Measurements from ENCODE around the gene CASQ2. TPM values are rescaled to one million over a fixed set of nuclear protein-coding genes. Genes with fewer than 3 reads are reported as not detected.

The CASQ2 gene
- total and polyA plus RNA-seq, 2 donors (not counting 1 experiment from before 2014, with no cell fraction given): not detected

GRCh38 chr1:115744646-115745275 lies 23.8 kb downstream of the CASQ2 start:
- no peaks in the 10 kb centered on the region for H3K9me3 ChIP-seq (ENCODE audit: control extremely low read depth in 1 of 3, control insufficient read depth in 2 of 3, insufficient read depth in 1 of 3, low read length in 2 of 3)
- no peak overlapping the region for H3K27ac Mint-ChIP-seq
- H4K20me1 ChIP-seq (ENCODE audit: control insufficient read depth, insufficient read depth, low read length, poor library complexity, severe bottlenecking): no peaks in the 10 kb centered on the region
- no peaks in the 10 kb centered on the region for H3K9me3 Mint-ChIP-seq (ENCODE audit: insufficient read depth)
- no peaks in the 10 kb centered on the region for H3K36me3 ChIP-seq (replicated peaks in 1 of 2; ENCODE audit: control extremely low read depth in 1 of 2, control insufficient read depth in 1 of 2, extremely low read depth in 1 of 2, insufficient read depth in 2 of 2, low read length in 1 of 2)
- no peak overlapping the region for H3K4me3 Mint-ChIP-seq
- TF ChIP-seq EZH2 (IDR thresholded peaks at IDR 0.05; ENCODE audit: borderline replicate concordance, insufficient read depth, low read depth, low read length, poor library complexity, severe bottlenecking): no peak
- TF ChIP-seq, protein P1, sequence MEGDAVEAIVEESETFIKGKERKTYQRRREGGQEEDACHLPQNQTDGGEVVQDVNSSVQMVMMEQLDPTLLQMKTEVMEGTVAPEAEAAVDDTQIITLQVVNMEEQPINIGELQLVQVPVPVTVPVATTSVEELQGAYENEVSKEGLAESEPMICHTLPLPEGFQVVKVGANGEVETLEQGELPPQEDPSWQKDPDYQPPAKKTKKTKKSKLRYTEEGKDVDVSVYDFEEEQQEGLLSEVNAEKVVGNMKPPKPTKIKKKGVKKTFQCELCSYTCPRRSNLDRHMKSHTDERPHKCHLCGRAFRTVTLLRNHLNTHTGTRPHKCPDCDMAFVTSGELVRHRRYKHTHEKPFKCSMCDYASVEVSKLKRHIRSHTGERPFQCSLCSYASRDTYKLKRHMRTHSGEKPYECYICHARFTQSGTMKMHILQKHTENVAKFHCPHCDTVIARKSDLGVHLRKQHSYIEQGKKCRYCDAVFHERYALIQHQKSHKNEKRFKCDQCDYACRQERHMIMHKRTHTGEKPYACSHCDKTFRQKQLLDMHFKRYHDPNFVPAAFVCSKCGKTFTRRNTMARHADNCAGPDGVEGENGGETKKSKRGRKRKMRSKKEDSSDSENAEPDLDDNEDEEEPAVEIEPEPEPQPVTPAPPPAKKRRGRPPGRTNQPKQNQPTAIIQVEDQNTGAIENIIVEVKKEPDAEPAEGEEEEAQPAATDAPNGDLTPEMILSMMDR (IDR thresholded peaks at IDR 0.05): no peak
- H3K4me1 ChIP-seq (ENCODE audit: control insufficient read depth in 2 of 2, insufficient read depth in 2 of 2, low read length in 2 of 2): no peaks in the 10 kb centered on the region
- ChIA-PET POLR2A (no interaction called here), CTCF (no interaction called here)
- ATAC-seq (ENCODE audit: low read depth): no peak
- H3K27me3 ChIP-seq (replicated peaks in 1 of 4; ENCODE audit: control extremely low read depth in 1 of 4, control insufficient read depth in 3 of 4, insufficient read depth in 4 of 4, low read length in 3 of 4): peaks cover 0 to 5% (median 3%) of the 10 kb centered on the region in 4 experiments
- H3K9ac ChIP-seq (ENCODE audit: low read length): no peak overlapping the region
- no peak overlapping the region for H3K4me3 ChIP-seq (ENCODE audit: control extremely low read depth in 1 of 5, extremely low read depth in 1 of 5, insufficient read depth in 1 of 5, low read depth in 2 of 5, low read length in 4 of 5)
- H3K27ac ChIP-seq (ENCODE audit: low read length in 2 of 2): no peak overlapping the region
- no peaks in the 10 kb centered on the region for H3K79me2 ChIP-seq (ENCODE audit: control insufficient read depth, insufficient read depth, low read length)
- peaks cover 17% of the 10 kb centered on the region for H3K27me3 Mint-ChIP-seq
- no peak overlapping the region for H3K4me2 ChIP-seq (replicated peaks; ENCODE audit: low read depth, low read length, poor library complexity, severe bottlenecking)
- WGBS (ENCODE audit: insufficient coverage): 100% methylated on average over 2 of the region's 3 CpGs
- intact Hi-C loops (cut with micrococcal nuclease): no loop called here
- no peak for DNase-seq
- no peak overlapping the region for H2AFZ ChIP-seq (ENCODE audit: insufficient read depth, low read depth, low read length, poor library complexity, severe bottlenecking)
- H3K4me1 Mint-ChIP-seq: no peaks in the 10 kb centered on the region

GRCh38 chr1:115740811-115741210 lies 27.7 kb downstream of the CASQ2 start:
- no peak overlapping the region for H3K4me3 ChIP-seq (ENCODE audit: control extremely low read depth in 1 of 5, extremely low read depth in 1 of 5, insufficient read depth in 1 of 5, low read depth in 2 of 5, low read length in 4 of 5)
- no peak overlapping the region for H3K4me3 Mint-ChIP-seq
- intact Hi-C loops (cut with micrococcal nuclease): no loop called here
- H2AFZ ChIP-seq (ENCODE audit: insufficient read depth, low read depth, low read length, poor library complexity, severe bottlenecking): no peak overlapping the region
- H3K4me2 ChIP-seq (replicated peaks; ENCODE audit: low read depth, low read length, poor library complexity, severe bottlenecking): no peak overlapping the region
- 89% methylated on average over 1 of the region's 1 CpG for WGBS (ENCODE audit: insufficient coverage)
- H3K9me3 ChIP-seq (ENCODE audit: control extremely low read depth in 1 of 3, control insufficient read depth in 2 of 3, insufficient read depth in 1 of 3, low read length in 2 of 3): peaks cover 0 to 3% (median 0%) of the 10 kb centered on the region in 3 donors
- no peaks in the 10 kb centered on the region for H3K9me3 Mint-ChIP-seq (ENCODE audit: insufficient read depth)
- no peaks in the 10 kb centered on the region for H3K36me3 ChIP-seq (replicated peaks in 1 of 2; ENCODE audit: control extremely low read depth in 1 of 2, control insufficient read depth in 1 of 2, extremely low read depth in 1 of 2, insufficient read depth in 2 of 2, low read length in 1 of 2)
- no peaks in the 10 kb centered on the region for H4K20me1 ChIP-seq (ENCODE audit: control insufficient read depth, insufficient read depth, low read length, poor library complexity, severe bottlenecking)
- peaks cover 3% of the 10 kb centered on the region for H3K27me3 Mint-ChIP-seq
- ChIA-PET POLR2A (no interaction called here), CTCF (interaction anchor here (1.4 kb wide), 1 partner anchor 12 kb away, joined by 3 read pairs; no protein-coding TSS in a partner anchor)
- H3K4me1 Mint-ChIP-seq: no peaks in the 10 kb centered on the region
- ATAC-seq (ENCODE audit: low read depth) (no peak), DNase-seq (no peak)
- H3K27me3 ChIP-seq (replicated peaks in 1 of 4; ENCODE audit: control extremely low read depth in 1 of 4, control insufficient read depth in 3 of 4, insufficient read depth in 4 of 4, low read length in 3 of 4): peaks cover 0 to 5% (median 0%) of the 10 kb centered on the region in 4 experiments
- H3K27ac Mint-ChIP-seq: no peak overlapping the region
- no peaks in the 10 kb centered on the region for H3K79me2 ChIP-seq (ENCODE audit: control insufficient read depth, insufficient read depth, low read length)
- H3K9ac ChIP-seq (ENCODE audit: low read length): no peak overlapping the region
- H3K4me1 ChIP-seq (ENCODE audit: control insufficient read depth in 2 of 2, insufficient read depth in 2 of 2, low read length in 2 of 2): no peaks in the 10 kb centered on the region
- TF ChIP-seq, protein P1 (IDR thresholded peaks at IDR 0.05): no peak
- TF ChIP-seq EZH2 (IDR thresholded peaks at IDR 0.05; ENCODE audit: borderline replicate concordance, insufficient read depth, low read depth, low read length, poor library complexity, severe bottlenecking): no peak
- H3K27ac ChIP-seq (ENCODE audit: low read length in 2 of 2): no peak overlapping the region
